Sigmoid colon (tissue), 7 donors: ENCODE results near the gene RCAN1. TPM values are rescaled to one million over a fixed set of nuclear protein-coding genes. Genes with fewer than 3 reads are reported as not detected.
A peak's percentile ranks its signal among the peaks of the same experiment; 100 is the strongest.

Experiments used
- DNase-seq: peaks from one replicate; pipeline ENCODE4 v3.0.0-alpha.2; 2019
- H3K27ac ChIP-seq, 4 donors: fragments of 200-600 bp; sonication (generic); one replicate each; pipeline ENCODE4 v1.5.1; 2016 to 2019; ENCODE audit warnings: mild to moderate bottlenecking in 1 of 4
- H3K27me3 ChIP-seq, 3 donors: fragments of 200-600 bp; sonication (generic); one replicate each; pipeline ENCODE4 v1.5.1; 2019; ENCODE audit warnings: mild to moderate bottlenecking in 1 of 3
- H3K36me3 ChIP-seq, 4 donors: fragments of 200-600 bp; sonication (generic); one replicate each; pipeline ENCODE4 v1.5.1; 2016 to 2019
- H3K4me1 ChIP-seq, 4 donors: fragments of 200-600 bp; sonication (generic); one replicate each; pipeline ENCODE4 v1.5.1; 2017 to 2019
- H3K4me3 ChIP-seq, 4 donors: fragments of 200-600 bp; sonication (generic); one replicate each; pipeline ENCODE4 v1.5.1; 2017 to 2019; ENCODE audit warnings: mild to moderate bottlenecking in 2 of 4, moderate library complexity in 1 of 4
- H3K9me3 ChIP-seq, 4 donors: fragments of 200-600 bp in 3 of 4; sonication (generic) in 3 of 4; one replicate each; pipeline versions ENCODE4 v1.5.1 to v1.6.1; 2013 to 2019
- EP300 ChIP-seq, 4 donors: sonication (generic); formaldehyde crosslinking; IDR thresholded peaks; one replicate each; pipeline ENCODE4 v1.6.1; 2017; ENCODE audit warnings: antibody characterized with exemption in 4 of 4
- POLR2A ChIP-seq, 2 donors: fragments of 450-650 bp; IDR thresholded peaks; one replicate each; pipeline ENCODE4 v1.6.1; 2016; ENCODE audit warnings: antibody characterized with exemption in 2 of 2, mild to moderate bottlenecking in 2 of 2, moderate library complexity in 2 of 2
- POLR2AphosphoS5 ChIP-seq, 4 donors: sonication (generic); formaldehyde crosslinking; IDR thresholded peaks; one replicate each; pipeline ENCODE4 v1.6.1; 2017; ENCODE audit warnings: antibody characterized with exemption in 4 of 4
- WGBS, 2 donors: extraction: QIAGEN DNeasy Blood & Tissue Kit; methylation state at CpG; one replicate each; pipeline ENCODE4 v1.1.7; 2013; 5-methylcytosine and 5-hydroxymethylcytosine counted together
- intact Hi-C: fragments of 100-400 bp; cut with DNase I; formaldehyde crosslinking; loops from one replicate; pipeline ENCODE4 v1.15.1; 2023
- polyA plus RNA-seq, 3 donors: library from polyadenylated mRNA; stranded (reverse); fragments of 200-250 nt; gene quantifications; one replicate each; pipeline ENCODE4 v1.2.3, GENCODE V29; 2013
- total RNA-seq, 4 donors: library from RNA; depleted of rRNA; stranded (reverse); fragments of >200 nt; gene quantifications; one replicate each; pipeline ENCODE4 v1.1.0, GENCODE V29; 2016
- TF ChIP-seq, protein P1 (sequence below), 4 experiments: fragments of 450-650 bp in 3 of 4; fragments of 200-600 bp in 1 of 4; IDR thresholded peaks; one replicate each; pipeline ENCODE4 v1.5.1; 2016 to 2019; ENCODE audit warnings: antibody characterized with exemption in 4 of 4, mild to moderate bottlenecking in 3 of 4, moderate library complexity in 2 of 4
- donor health status: healthy with polysubstance abuse.
- donor health status: Bipolar disorder and iron deficiency.
- donor health status: healthy.

The RCAN1 gene
- total and polyA plus RNA-seq, 7 donors = 21.4 to 148 (median 38.3) TPM

DNA sequence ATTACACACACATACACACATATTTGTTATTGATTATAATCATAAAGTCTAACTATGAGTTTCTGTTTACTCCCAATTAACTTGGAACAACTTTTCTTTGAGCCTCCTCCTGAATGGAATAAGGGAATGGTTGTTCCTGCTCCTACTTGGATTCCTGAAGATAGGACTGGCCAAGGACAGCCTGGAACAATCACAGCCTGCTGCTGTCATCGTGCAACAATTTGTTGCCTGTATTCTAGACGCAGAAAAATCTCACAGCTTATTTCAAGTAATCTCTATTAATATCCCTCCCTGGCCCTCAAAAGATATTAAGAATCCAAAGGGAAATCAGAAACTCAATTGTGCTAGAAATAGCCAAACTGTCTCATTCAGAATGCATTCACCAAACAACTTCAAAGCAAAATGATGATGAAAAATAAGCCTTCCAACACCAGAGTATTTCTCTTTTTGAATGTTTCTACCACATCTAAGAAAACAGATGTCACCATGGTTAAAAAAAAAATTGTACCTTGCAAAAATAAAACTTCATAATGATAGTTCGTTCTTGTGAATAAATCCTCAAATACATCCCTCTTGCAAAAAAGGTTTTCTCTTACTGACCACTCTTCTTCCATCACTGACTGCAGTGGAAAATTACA, 30.9 kb downstream of the RCAN1 start:
- no peaks in the 10 kb centered on the region for H3K9me3 ChIP-seq
- WGBS, 2 donors = 69 to 89% methylated on average over 3 of the region's 3 CpGs
- H3K27me3 ChIP-seq = no peaks in the 10 kb centered on the region
- no peak for DNase-seq
- intact Hi-C loops = loop anchor here (5.0 kb wide), 1 partner anchor 62 kb away; no protein-coding TSS in a partner anchor
- peaks cover 0 to 29% (median 16%) of the 10 kb centered on the region in 4 donors for H3K4me1 ChIP-seq
- no peaks in the 10 kb centered on the region for H3K36me3 ChIP-seq
- TF ChIP-seq, protein P1, sequence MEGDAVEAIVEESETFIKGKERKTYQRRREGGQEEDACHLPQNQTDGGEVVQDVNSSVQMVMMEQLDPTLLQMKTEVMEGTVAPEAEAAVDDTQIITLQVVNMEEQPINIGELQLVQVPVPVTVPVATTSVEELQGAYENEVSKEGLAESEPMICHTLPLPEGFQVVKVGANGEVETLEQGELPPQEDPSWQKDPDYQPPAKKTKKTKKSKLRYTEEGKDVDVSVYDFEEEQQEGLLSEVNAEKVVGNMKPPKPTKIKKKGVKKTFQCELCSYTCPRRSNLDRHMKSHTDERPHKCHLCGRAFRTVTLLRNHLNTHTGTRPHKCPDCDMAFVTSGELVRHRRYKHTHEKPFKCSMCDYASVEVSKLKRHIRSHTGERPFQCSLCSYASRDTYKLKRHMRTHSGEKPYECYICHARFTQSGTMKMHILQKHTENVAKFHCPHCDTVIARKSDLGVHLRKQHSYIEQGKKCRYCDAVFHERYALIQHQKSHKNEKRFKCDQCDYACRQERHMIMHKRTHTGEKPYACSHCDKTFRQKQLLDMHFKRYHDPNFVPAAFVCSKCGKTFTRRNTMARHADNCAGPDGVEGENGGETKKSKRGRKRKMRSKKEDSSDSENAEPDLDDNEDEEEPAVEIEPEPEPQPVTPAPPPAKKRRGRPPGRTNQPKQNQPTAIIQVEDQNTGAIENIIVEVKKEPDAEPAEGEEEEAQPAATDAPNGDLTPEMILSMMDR (IDR thresholded peaks at IDR 0.05) = no peak
- TF ChIP-seq EP300 (IDR thresholded peaks at IDR 0.05) = no peak
- no peak for TF ChIP-seq POLR2A (IDR thresholded peaks at IDR 0.05)
- no peak for TF ChIP-seq POLR2AphosphoS5 (IDR thresholded peaks at IDR 0.05)
- H3K4me3 ChIP-seq = no peak overlapping the region
- H3K27ac ChIP-seq = peak overlapping the region in 1 of 4 donors; percentile 42

DNA sequence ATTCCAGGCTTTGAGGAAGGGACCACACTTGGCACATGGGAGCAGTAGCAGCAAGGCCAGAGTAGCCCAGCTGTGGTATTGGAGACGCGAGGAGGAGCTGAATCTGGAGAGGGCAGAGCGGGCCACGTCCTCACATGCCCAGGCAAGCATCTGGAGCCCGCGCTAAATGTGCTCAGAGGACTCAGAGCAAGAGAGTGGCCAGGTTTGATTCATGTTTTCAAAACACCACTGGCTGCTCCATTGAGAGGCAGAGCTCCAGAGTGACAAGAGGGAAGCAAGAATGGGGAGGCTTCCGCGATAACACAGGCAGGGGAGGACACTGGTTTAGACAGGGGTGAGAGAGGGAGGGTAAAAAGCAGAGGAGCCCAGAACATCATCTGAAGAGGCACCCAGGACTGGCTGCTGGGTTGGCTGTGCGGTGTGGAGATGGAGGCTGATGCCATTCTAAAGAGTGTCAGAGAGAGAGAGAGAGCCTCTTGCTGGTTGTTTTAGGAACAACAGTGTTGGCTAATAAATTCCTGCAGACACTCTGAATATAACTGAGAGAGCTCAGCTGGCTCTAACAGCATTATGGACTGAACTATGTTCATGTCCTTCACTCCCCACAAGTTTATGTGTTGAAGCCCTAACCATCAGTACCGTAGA, 32.3 kb downstream of the RCAN1 start:
- Histone ChIP-seq H3K36me3 (no peaks in the 10 kb centered on the region), H3K4me1 (peaks cover 0 to 29% (median 16%) of the 10 kb centered on the region in 4 donors), H3K4me3 (no peak overlapping the region), H3K27me3 (no peaks in the 10 kb centered on the region), H3K27ac (peak overlapping the region in 1 of 4 donors; percentile 42), H3K9me3 (no peaks in the 10 kb centered on the region)
- intact Hi-C loops = loop anchor here (5.0 kb wide), 1 partner anchor 60 kb away; no protein-coding TSS in a partner anchor
- WGBS, 2 donors = 84 to 89% methylated on average over 10 of the region's 10 CpGs
- no peak for TF ChIP-seq POLR2AphosphoS5 (IDR thresholded peaks at IDR 0.05)
- no peak for TF ChIP-seq POLR2A (IDR thresholded peaks at IDR 0.05)
- TF ChIP-seq, protein P1 (IDR thresholded peaks at IDR 0.05) = peak in 1 of 4 experiments; percentile 22
- TF ChIP-seq EP300 (IDR thresholded peaks at IDR 0.05) = no peak
- no peak for DNase-seq

DNA sequence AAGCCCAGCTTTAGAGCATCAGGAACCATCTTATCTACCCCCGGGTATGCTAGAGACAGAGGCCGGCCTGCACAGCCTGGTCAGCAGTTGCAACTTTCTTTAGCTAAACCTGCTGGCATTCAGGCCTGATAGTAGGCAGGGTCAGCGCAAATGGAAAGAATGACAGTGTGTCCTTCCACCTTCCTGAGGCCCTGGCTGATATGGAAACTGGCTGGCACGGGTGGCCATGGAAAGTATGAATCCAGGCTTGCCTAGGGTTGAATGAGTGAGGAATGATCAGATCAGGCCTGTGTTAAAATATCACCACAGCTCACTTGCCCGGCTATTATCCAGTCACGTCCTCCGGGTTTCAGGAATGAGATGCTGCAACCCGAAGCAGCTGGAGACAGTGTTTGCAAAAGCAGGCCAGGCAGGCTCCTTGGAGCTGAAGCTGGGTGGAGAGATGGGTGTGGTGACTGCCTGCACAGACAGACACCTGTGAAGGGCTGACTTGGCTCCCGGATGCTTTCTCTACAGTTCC, 34.7 kb downstream of the RCAN1 start:
- DNase-seq = no peak
- H3K9me3 ChIP-seq = no peaks in the 10 kb centered on the region
- H3K4me3 ChIP-seq = no peak overlapping the region
- intact Hi-C loops = loop anchor here (5.0 kb wide), 1 partner anchor 58 kb away; no protein-coding TSS in a partner anchor
- H3K27ac ChIP-seq = peak overlapping the region in 3 of 4 donors; percentile 30 to 42 (median 39)
- WGBS, 2 donors = 46 to 73% methylated on average over 9 of the region's 9 CpGs
- H3K4me1 ChIP-seq = peaks cover 0 to 46% (median 32%) of the 10 kb centered on the region in 4 donors
- TF ChIP-seq, protein P1 (IDR thresholded peaks at IDR 0.05) = no peak
- TF ChIP-seq POLR2A (IDR thresholded peaks at IDR 0.05) = no peak
- TF ChIP-seq EP300 (IDR thresholded peaks at IDR 0.05) = no peak
- TF ChIP-seq POLR2AphosphoS5 (IDR thresholded peaks at IDR 0.05) = no peak
- no peaks in the 10 kb centered on the region for H3K27me3 ChIP-seq
- H3K36me3 ChIP-seq = no peaks in the 10 kb centered on the region

DNA sequence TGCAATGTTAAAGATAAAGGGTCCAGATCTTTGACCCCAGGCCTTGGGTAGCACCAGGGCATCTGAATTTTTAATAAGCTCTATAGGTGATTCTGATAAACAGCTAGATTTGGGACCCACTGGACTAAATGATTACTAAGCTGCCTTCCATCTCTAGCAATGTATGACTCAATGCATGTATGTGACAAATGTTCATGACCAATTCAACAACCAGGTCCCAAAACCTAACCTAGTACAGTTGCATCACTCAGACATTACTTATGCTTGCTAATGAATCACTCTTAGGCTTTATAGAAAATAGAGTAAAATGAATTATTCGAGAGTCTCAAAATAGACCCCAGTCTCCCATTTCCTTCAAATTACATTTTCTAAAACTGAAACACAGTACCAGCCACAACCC, 35.5 kb downstream of the RCAN1 start:
- no peak for DNase-seq
- peaks cover 0 to 46% (median 32%) of the 10 kb centered on the region in 4 donors for H3K4me1 ChIP-seq
- TF ChIP-seq POLR2A (IDR thresholded peaks at IDR 0.05) = no peak
- TF ChIP-seq POLR2AphosphoS5 (IDR thresholded peaks at IDR 0.05) = no peak
- TF ChIP-seq, protein P1 (IDR thresholded peaks at IDR 0.05) = no peak
- no peak for TF ChIP-seq EP300 (IDR thresholded peaks at IDR 0.05)
- H3K27ac ChIP-seq = peak overlapping the region in 1 of 4 donors; percentile 39
- H3K36me3 ChIP-seq = no peaks in the 10 kb centered on the region
- no peak overlapping the region for H3K4me3 ChIP-seq
- intact Hi-C loops = no loop called here
- 86 to 87% methylated on average over 1 of the region's 1 CpG for WGBS, 2 donors
- H3K9me3 ChIP-seq = no peaks in the 10 kb centered on the region
- no peaks in the 10 kb centered on the region for H3K27me3 ChIP-seq
